Hepatocyte (in vitro differentiated cells): ENCODE measurements around the gene PCDHGA7.

Experiments
- CTCF ChIP-seq: fragments of 200-600 bp; sonication (generic); IDR thresholded peaks from 2 replicates; pipeline ENCODE4 v1.5.1; 2016; ENCODE audit warnings: antibody characterized with exemption, mild to moderate bottlenecking; ENCODE audit not compliant: poor library complexity
- EZH2 ChIP-seq: fragments of 200-600 bp; sonication (generic); IDR thresholded peaks from 2 replicates; pipeline ENCODE4 v1.6.1; 2016; ENCODE audit warnings: antibody characterized with exemption, mild to moderate bottlenecking, borderline replicate concordance
- EZH2phosphoT487 ChIP-seq: fragments of 200-600 bp; sonication (generic); IDR thresholded peaks from one replicate; pipeline ENCODE4 v1.6.1; 2018; ENCODE audit warnings: antibody characterized with exemption, mild to moderate bottlenecking, low read depth, moderate library complexity; ENCODE audit not compliant: unreplicated experiment, severe bottlenecking

DNA sequence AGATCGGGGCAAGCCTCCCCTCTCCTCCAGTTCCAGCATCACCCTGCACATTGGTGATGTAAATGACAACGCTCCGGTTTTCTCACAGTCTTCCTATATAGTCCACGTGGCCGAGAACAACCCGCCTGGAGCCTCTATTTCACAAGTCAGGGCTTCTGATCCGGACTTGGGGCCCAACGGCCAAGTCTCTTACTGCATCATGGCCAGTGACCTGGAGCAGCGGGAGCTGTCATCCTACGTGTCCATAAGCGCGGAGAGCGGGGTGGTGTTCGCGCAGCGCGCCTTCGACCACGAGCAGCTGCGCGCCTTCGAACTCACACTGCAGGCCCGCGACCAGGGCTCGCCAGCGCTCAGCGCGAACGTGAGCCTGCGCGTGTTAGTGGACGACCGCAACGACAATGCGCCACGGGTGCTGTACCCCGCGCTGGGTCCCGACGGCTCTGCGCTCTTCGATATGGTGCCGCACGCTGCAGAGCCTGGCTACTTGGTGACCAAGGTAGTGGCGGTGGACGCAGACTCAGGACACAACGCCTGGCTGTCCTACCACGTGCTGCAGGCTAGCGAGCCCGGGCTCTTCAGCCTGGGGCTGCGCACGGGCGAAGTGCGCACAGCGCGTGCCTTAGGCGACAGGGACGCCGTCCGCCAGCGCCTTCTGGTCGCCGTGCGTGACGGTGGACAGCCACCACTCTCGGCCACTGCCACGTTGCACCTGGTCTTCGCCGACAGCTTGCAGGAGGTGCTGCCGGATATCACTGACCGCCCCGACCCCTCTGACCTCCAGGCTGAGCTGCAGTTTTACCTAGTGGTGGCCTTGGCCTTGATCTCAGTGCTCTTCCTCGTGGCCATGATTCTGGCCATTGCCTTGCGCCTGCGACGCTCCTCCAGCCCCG lies 6.9 kb downstream of the PCDHGA7 start:
- TF ChIP-seq CTCF: no peak
- TF ChIP-seq EZH2: no peak
- no peak for TF ChIP-seq EZH2phosphoT487
